ENCODE data around the gene BGN.
A peak's percentile ranks its signal among the peaks of the same experiment; 100 is the strongest.

The BGN gene

GRCh38 chrX:153485396-153486080 lies 9.2 kb upstream of the BGN start:
- no peak for DNase-seq

GRCh38 chrX:153486171-153486570 lies 8.6 kb upstream of the BGN start:
- DNase-seq: no peak

GRCh38 chrX:153487590-153488071 lies 7.1 kb upstream of the BGN start:
- DNase-seq: no peak

- peak; percentile 56 for DNase-seq
These were observed 6.4 kb upstream of the BGN start for GRCh38 chrX:153488231-153488914.

- DNase-seq: no peak
These were observed 4.4 kb upstream of the BGN start for GRCh38 chrX:153490217-153490930.

GRCh38 chrX:153491351-153491914 lies 3.3 kb upstream of the BGN start:
- no peak for DNase-seq

- DNase-seq: peak; percentile 12
These were observed 2.9 kb upstream of the BGN start for GRCh38 chrX:153491918-153492317.

GRCh38 chrX:153492543-153492942 lies 2.2 kb upstream of the BGN start:
- DNase-seq: no peak

GRCh38 chrX:153493085-153493484 lies 1.7 kb upstream of the BGN start:
- no peak for DNase-seq

GRCh38 chrX:153494061-153494460 lies 719 bp upstream of the BGN start:
- peak; percentile 43 for DNase-seq

GRCh38 chrX:153495362-153495751 lies 577 bp downstream of the BGN start:
- peak; percentile 25 for DNase-seq

GRCh38 chrX:153495903-153496589 lies 1.3 kb downstream of the BGN start:
- DNase-seq: no peak

- DNase-seq: no peak
These were observed 1.8 kb downstream of the BGN start for GRCh38 chrX:153496590-153496959.

GRCh38 chrX:153498453-153498852 lies 3.7 kb downstream of the BGN start:
- no peak for DNase-seq

- no peak for DNase-seq
These were observed 4.6 kb downstream of the BGN start for GRCh38 chrX:153499341-153499740.

- no peak for DNase-seq
These were observed 5.1 kb downstream of the BGN start for GRCh38 chrX:153499876-153500275.

- no peak for DNase-seq
These were observed 6.0 kb downstream of the BGN start for GRCh38 chrX:153500676-153501280.

GRCh38 chrX:153501530-153501929 lies 6.8 kb downstream of the BGN start:
- no peak for DNase-seq

- no peak for DNase-seq
These were observed 7.4 kb downstream of the BGN start for GRCh38 chrX:153502131-153502530.

- DNase-seq: no peak
These were observed 8.0 kb downstream of the BGN start for GRCh38 chrX:153502796-153503195.

GRCh38 chrX:153504445-153505016 lies 9.8 kb downstream of the BGN start:
- DNase-seq: no peak

- no peak for DNase-seq
These were observed 10.6 kb downstream of the BGN start for GRCh38 chrX:153505361-153505760.

Data from fibroblast of skin of right biceps (primary cell).